ENCODE measurements around the gene FAM168A. TPM values are rescaled to one million over a fixed set of nuclear protein-coding genes. Genes with fewer than 3 reads are reported as not detected.
"Not testable (repeated sequence)": the region's sequence is repeated elsewhere in the genome, so short reads cannot be mapped to it uniquely, and the experiment has no call there.

FAM168A gene
- total and polyA plus RNA-seq, 7 donors: 5.3 to 28.6 (median 18.1) TPM

DNA sequence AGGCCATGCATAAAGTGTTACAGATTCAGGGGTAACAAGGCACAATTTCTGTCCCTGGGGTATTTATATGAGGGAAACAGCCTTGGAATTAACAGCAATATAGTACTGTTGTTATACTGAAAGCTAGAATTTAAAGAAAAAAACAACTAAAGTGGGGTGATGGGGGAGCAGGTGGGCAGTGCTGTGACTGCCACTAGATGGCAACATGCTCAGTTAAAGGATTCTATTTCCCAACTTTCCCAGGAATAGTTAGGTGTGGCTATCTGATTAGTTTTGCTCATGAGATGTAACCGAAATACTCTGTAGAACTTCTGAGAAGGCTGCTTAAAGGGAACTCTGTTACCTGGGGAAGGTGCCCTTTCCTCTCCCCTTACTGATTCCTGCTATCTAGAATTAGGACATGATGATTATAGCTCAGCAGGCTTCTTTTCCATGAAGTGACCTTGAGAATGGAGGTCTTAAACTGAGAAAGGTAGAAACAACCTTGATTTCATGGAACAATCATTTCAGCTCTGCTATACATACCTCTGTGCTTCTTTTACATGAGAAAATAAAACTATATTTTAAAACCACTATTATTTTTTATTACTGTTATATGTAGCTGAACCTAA, 119.1 kb downstream of the FAM168A start:
- intact Hi-C loops (cut with DNase I): loop anchor here in 1 of 2 donors (5.0 kb wide), 2 partner anchors 53 to 183 kb away; no protein-coding TSS in a partner anchor

DNA sequence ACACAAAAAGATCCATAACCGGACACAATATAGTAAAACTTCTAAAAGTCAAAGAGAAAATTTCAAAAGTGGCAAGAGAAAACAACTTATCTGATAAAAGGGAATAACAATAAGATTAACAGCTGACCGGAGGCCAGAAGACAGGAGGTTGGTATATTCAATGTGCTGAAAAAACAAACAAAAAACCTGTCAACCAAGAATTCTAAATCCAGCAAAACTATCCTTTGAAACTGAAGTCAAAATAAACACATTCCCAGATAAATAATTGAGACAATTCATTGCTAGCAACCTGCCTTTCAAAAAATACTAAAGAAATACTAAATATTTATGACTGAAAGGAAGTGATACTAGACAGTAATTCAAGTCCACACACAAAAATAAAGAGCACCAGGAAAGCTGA, 120.4 kb downstream of the FAM168A start:
- no peak overlapping the region for H3K4me3 ChIP-seq
- no peak for ATAC-seq
- H3K9me3 ChIP-seq: peaks cover 11% of the 10 kb centered on the region
- 96 to 99% (median 98%) methylated on average over 2 of the region's 2 CpGs for WGBS, 3 donors
- peaks cover 18% of the 10 kb centered on the region for H3K4me1 ChIP-seq
- no peak overlapping the region for H3K27ac ChIP-seq
- TF ChIP-seq, protein P1, sequence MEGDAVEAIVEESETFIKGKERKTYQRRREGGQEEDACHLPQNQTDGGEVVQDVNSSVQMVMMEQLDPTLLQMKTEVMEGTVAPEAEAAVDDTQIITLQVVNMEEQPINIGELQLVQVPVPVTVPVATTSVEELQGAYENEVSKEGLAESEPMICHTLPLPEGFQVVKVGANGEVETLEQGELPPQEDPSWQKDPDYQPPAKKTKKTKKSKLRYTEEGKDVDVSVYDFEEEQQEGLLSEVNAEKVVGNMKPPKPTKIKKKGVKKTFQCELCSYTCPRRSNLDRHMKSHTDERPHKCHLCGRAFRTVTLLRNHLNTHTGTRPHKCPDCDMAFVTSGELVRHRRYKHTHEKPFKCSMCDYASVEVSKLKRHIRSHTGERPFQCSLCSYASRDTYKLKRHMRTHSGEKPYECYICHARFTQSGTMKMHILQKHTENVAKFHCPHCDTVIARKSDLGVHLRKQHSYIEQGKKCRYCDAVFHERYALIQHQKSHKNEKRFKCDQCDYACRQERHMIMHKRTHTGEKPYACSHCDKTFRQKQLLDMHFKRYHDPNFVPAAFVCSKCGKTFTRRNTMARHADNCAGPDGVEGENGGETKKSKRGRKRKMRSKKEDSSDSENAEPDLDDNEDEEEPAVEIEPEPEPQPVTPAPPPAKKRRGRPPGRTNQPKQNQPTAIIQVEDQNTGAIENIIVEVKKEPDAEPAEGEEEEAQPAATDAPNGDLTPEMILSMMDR (IDR thresholded peaks at IDR 0.05): no peak
- DNase-seq: no peak
- H3K27me3 ChIP-seq (ENCODE audit: insufficient read depth in 3 of 3, low read length in 2 of 3): no peaks in the 10 kb centered on the region
- no peaks in the 10 kb centered on the region for H3K36me3 ChIP-seq (ENCODE audit: insufficient read depth in 1 of 2, low read depth in 1 of 2)
- intact Hi-C loops (cut with DNase I): loop anchor here in 1 of 2 donors (5.0 kb wide), 2 partner anchors 55 to 185 kb away; no protein-coding TSS in a partner anchor

More for the DNA sequence above, 119.1 kb downstream of the FAM168A start:
- DNase-seq (no peak), ATAC-seq (peak in 3 of 4 donors; percentile 74 to 86 (median 84))
- TF ChIP-seq, protein P1 (IDR thresholded peaks at IDR 0.05): peak; percentile 52
- no peak overlapping the region for H3K27ac ChIP-seq
- H3K9me3 ChIP-seq: peaks cover 11% of the 10 kb centered on the region
- H3K36me3 ChIP-seq (ENCODE audit: insufficient read depth in 1 of 2, low read depth in 1 of 2): no peaks in the 10 kb centered on the region
- 22 to 43% (median 35%) methylated on average over 1 of the region's 1 CpG for WGBS, 3 donors
- peaks cover 18% of the 10 kb centered on the region for H3K4me1 ChIP-seq
- H3K27me3 ChIP-seq (ENCODE audit: insufficient read depth in 3 of 3, low read length in 2 of 3): no peaks in the 10 kb centered on the region
- no peak overlapping the region for H3K4me3 ChIP-seq

DNA sequence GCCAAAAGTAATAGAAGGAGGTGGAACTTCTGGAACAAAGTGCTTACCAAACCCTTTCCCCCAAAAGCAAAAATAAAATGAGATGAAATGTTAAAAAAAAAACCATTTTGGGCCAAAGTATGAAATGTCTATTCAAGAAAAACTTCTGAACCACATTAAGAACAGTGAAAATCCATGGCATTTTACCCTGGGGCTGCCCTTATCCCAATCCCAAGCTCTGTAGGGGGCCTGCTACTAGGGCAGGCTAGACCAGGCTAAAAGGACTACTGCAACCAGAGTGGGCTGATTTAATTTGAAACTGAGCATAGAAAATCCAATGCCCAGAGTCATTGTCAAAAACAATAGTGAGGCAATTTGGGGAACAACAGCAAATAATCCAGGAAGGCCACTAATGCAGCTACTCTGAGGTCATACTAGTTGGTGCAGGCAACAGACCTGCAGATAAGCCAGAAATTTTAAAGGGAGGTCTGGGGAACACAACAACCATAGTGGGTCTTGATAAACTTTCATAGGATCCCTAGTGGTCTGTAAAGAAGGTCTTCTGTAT, 122.3 kb downstream of the FAM168A start:
- Histone ChIP-seq H3K27ac (no peak overlapping the region), H3K36me3 (ENCODE audit: insufficient read depth in 1 of 2, low read depth in 1 of 2) (no peaks in the 10 kb centered on the region), H3K9me3 (peaks cover 11% of the 10 kb centered on the region), H3K27me3 (ENCODE audit: insufficient read depth in 3 of 3, low read length in 2 of 3) (no peaks in the 10 kb centered on the region), H3K4me3 (no peak overlapping the region), H3K4me1 (peaks cover 11% of the 10 kb centered on the region)
- DNase-seq (no peak), ATAC-seq (no peak)
- intact Hi-C loops (cut with DNase I): loop anchor here in 1 of 2 donors (5.0 kb wide), 2 partner anchors 57 to 187 kb away; no protein-coding TSS in a partner anchor
- TF ChIP-seq, protein P1 (IDR thresholded peaks at IDR 0.05): no peak

DNA sequence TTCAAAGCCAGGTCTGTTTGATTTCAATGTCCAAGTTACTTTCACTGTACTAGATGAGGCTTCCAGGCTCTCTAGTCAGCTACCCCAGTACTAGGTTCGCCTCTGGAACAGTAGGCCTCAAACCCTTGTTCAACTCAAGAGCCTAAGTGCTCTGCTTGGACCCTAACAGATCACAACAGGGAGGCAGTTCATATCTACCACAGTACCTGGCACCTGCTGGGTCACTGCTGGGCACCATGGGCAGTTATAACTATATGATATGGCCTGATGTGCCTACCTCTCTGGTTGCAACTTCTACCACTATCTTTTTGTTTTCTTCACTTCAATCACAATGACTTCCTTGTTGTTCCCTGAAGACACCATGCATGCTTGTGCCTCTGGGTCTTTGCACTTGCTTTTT, 124.7 kb downstream of the FAM168A start:
- no peak overlapping the region for H3K4me3 ChIP-seq
- 96 to 100% (median 98%) methylated on average over 1 of the region's 1 CpG for WGBS, 3 donors
- H3K27ac ChIP-seq: no peak overlapping the region
- H3K4me1 ChIP-seq: peaks cover 25% of the 10 kb centered on the region
- DNase-seq: no peak
- H3K36me3 ChIP-seq (ENCODE audit: insufficient read depth in 1 of 2, low read depth in 1 of 2): no peaks in the 10 kb centered on the region
- intact Hi-C loops (cut with DNase I): loop anchor here in 1 of 2 donors (5.0 kb wide), 1 partner anchor 44 kb away; no protein-coding TSS in a partner anchor
- no peak for ATAC-seq
- H3K27me3 ChIP-seq (ENCODE audit: insufficient read depth in 3 of 3, low read length in 2 of 3): no peaks in the 10 kb centered on the region
- TF ChIP-seq, protein P1 (IDR thresholded peaks at IDR 0.05): no peak
- peaks cover 11% of the 10 kb centered on the region for H3K9me3 ChIP-seq

DNA sequence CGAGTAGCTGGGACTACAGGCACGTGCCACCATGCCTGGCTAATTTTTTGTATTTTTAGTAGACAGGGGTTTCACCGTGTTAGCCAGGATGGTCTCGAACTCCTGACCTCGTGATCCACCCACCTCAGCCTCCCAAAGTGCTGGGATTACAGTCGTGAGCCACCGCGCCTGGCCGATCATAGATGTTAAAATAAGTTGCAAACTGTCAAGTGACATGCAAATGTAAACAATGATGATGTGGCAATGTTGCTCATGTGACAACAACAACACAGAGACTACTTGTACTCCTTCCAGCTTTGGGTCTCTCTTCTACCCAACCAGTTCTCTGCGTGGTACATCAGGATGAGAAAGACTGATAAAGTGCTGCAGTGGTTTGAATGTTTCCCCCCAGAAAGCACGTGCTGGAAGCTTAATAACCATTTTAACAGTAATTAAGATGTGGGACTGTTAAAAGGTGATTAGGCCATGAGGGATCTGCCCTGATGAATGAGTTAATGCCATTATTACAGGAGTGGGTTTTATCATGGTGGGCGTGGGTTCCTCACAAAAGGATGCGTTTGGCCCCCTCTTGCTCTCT, 127.8 kb downstream of the FAM168A start:
- DNase-seq; H3K36me3 ChIP-seq (ENCODE audit: insufficient read depth in 1 of 2, low read depth in 1 of 2); H3K9me3 ChIP-seq; H3K27me3 ChIP-seq (ENCODE audit: insufficient read depth in 3 of 3, low read length in 2 of 3): not testable (repeated sequence)
- Histone ChIP-seq H3K4me1 (peaks cover 56% of the 10 kb centered on the region), H3K4me3 (peak overlapping the region; percentile 50), H3K27ac (peak overlapping the region; percentile 81)
- peak in 1 of 4 donors; percentile 13 for ATAC-seq
- 85 to 87% (median 86%) methylated on average over 13 of the region's 13 CpGs for WGBS, 3 donors
- intact Hi-C loops (cut with DNase I): loop anchor here in 1 of 2 donors (5.0 kb wide), 1 partner anchor 47 kb away; no protein-coding TSS in a partner anchor
